AG04449 (cell line): ENCODE results near the gene SLAMF8.

Experiments used
- CTCF ChIA-PET: fragments of 350-600 bp; formaldehyde crosslinking; extraction: SDS; loops from one replicate; lab custom pipeline; 2021; ENCODE audit warnings: antibody characterized with exemption; lab: Yijun Ruan, JAX
- POLR2A ChIA-PET: fragments of 400-600, 350-600 bp; formaldehyde crosslinking; extraction: SDS; loops from one replicate; lab custom pipeline; 2020; ENCODE audit warnings: antibody characterized with exemption, inconsistent platforms; lab: Yijun Ruan, JAX
- DNase-seq: peaks from one replicate; pipeline ENCODE4 v3.0.0-alpha.2; 2010; ENCODE audit warnings: low read depth, low spot score
- H3K4me3 ChIP-seq: 2 replicates; pipeline ENCODE4 v1.5.1; 2011; ENCODE audit warnings: low read depth, mild to moderate bottlenecking, control low read depth, low read length
- CTCF ChIP-seq: IDR thresholded peaks from one replicate; pipeline ENCODE4 v1.5.1; 2011; ENCODE audit warnings: mild to moderate bottlenecking, moderate library complexity, low read length, control low read depth, inconsistent platforms; ENCODE audit not compliant: insufficient read depth; ENCODE audit errors: missing control alignments

Gene SLAMF8

GRCh38 chr1:159866066-159866465 lies 39.4 kb downstream of the SLAMF8 start:
- no peak for DNase-seq
- H3K4me3 ChIP-seq, result no peak overlapping the region
- ChIA-PET CTCF (interaction anchor here (1.3 to 3.6 kb wide), 4 partner anchors 25 to 141 kb away, joined by 3 to 22 read pairs (median 4); no protein-coding TSS in a partner anchor), POLR2A (no interaction called here)
- TF ChIP-seq CTCF, result no peak

DNA sequence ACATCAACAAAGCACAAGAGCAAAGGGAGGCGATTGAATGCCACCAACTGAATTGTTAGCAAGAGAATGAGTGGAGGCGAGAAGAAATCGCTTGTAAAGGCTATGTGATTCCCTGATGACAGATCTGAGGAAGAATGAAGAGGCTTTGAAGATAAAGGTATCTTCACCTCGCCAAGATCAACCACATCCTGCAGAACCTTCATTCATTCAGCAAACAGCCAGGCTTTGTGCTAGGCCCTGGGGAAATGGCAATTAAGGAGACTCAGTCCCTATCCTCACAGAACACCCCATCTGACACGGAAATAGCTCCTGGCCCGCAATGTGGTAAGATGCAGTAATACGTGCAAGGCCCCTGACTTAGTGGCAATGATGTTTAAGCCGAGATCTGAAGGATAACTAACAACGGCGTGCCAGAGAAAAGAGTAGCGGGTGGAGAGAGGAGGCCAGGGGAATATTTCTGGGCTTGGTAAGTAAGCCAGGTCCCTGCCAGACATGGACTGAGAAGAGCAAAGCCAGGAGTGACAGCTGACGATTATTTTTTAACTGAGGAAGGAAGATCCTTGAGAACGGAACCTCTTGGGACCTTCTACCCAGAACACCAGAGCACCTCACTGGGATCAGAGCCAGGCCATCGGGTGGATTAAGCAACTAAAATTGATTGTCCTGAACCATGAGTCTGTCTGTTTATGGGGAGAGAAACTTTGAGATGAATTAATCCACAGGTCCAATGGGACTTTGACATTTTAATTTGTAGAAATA lies 40.4 kb downstream of the SLAMF8 start:
- POLR2A ChIA-PET, result no interaction called here
- DNase-seq, result no peak
- CTCF ChIA-PET, result interaction anchor here (1.1 to 3.6 kb wide), 4 partner anchors 13 to 140 kb away, joined by 3 to 22 read pairs (median 4); no protein-coding TSS in a partner anchor
- TF ChIP-seq CTCF, result no peak
- no peak overlapping the region for H3K4me3 ChIP-seq

DNA sequence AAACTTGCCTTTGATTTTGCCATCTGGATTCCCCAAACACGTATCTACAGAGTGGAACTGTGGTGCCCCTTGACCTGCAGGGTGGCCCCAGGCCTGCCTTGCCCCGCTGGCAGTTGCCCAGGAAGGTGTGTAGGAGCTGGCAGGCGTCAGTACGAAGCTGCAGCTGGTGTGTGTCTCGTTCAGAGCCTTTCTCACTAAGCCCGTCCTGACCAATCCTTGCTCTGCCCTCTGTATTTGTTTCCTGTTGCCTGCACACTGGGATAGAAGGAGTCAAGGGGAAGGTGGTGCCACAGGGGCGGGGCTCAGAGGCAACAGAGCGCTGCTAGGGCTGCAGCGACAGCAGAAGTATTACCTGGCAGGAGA lies 41.0 kb downstream of the SLAMF8 start:
- no peak for TF ChIP-seq CTCF
- DNase-seq, result no peak
- H3K4me3 ChIP-seq, result no peak overlapping the region
- ChIA-PET CTCF (interaction anchor here (1.1 to 3.6 kb wide), 3 partner anchors 14 to 69 kb away, joined by 5 to 22 read pairs (median 5); no protein-coding TSS in a partner anchor), POLR2A (no interaction called here)

DNA sequence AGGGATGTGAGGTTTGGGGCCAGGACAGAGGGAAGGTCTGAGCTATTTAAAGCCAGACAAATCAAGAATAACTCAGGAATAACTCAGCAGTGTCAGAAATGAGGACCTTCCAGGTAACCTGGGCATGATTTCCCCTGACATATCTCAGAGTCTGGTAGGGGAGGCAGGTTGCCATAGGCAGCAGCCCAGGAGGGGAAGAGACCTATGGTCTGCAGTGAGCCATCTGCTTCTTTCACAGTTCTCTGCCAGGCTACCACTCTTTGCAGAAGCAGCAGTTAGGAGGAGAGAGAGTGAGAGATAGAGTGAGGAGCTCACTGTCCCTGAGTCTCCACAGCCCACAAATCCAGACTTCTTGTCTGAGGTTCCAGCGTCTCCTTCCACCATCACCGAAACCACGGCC lies 42.1 kb downstream of the SLAMF8 start:
- no peak for TF ChIP-seq CTCF
- POLR2A ChIA-PET, result interaction anchor here (0.7 to 1.5 kb wide), 2 partner anchors 9 to 70 kb away, joined by 3 to 4 read pairs; no protein-coding TSS in a partner anchor
- DNase-seq, result no peak
- H3K4me3 ChIP-seq, result no peak overlapping the region
- CTCF ChIA-PET, result interaction anchor here (0.8 to 2.2 kb wide), 8 partner anchors 10 to 70 kb away, joined by 3 to 13 read pairs (median 6); no protein-coding TSS in a partner anchor

- POLR2A ChIA-PET, result interaction anchor here (0.7 to 1.5 kb wide), 2 partner anchors 9 to 70 kb away, joined by 3 to 4 read pairs; no protein-coding TSS in a partner anchor
- CTCF ChIA-PET, result interaction anchor here (0.8 to 2.2 kb wide), 8 partner anchors 9 to 70 kb away, joined by 3 to 13 read pairs (median 6); no protein-coding TSS in a partner anchor
- H3K4me3 ChIP-seq, result no peak overlapping the region
- no peak for TF ChIP-seq CTCF
- DNase-seq, result no peak
Measured at GRCh38 chr1:159869173-159869572, 42.5 kb downstream of the SLAMF8 start.

GRCh38 chr1:159869607-159870006 lies 42.9 kb downstream of the SLAMF8 start:
- ChIA-PET CTCF (interaction anchor here (1.2 to 2.2 kb wide), 6 partner anchors 9 to 71 kb away, joined by 3 to 13 read pairs (median 8); no protein-coding TSS in a partner anchor), POLR2A (interaction anchor here (1.5 kb wide), 1 partner anchor 9 kb away, joined by 4 read pairs; no protein-coding TSS in a partner anchor)
- no peak for DNase-seq
- H3K4me3 ChIP-seq, result no peak overlapping the region
- TF ChIP-seq CTCF, result no peak
